SIG-M5 (cell line): Measurements from ENCODE around the gene FHL2.

ENCODE experiments used
- DNase-seq: peaks from one replicate; lab custom pipeline; 2025; lab: John Stamatoyannopoulos, UW

FHL2 gene

GRCh38 chr2:105397953-105398335, 907 bp downstream of the FHL2 start:
- no peak for DNase-seq

GRCh38 chr2:105397025-105397722, 1.7 kb downstream of the FHL2 start:
- DNase-seq: no peak

- no peak for DNase-seq
These were observed 2.4 kb downstream of the FHL2 start for GRCh38 chr2:105396254-105397024.

- no peak for DNase-seq
These were observed 3.2 kb downstream of the FHL2 start for GRCh38 chr2:105395691-105396090.

GRCh38 chr2:105394951-105395611, 3.8 kb downstream of the FHL2 start:
- DNase-seq: no peak

- DNase-seq: no peak
These were observed 5.3 kb downstream of the FHL2 start for GRCh38 chr2:105393373-105394055.

- no peak for DNase-seq
These were observed 6.8 kb downstream of the FHL2 start for GRCh38 chr2:105391763-105392662.

- no peak for DNase-seq
These were observed 7.7 kb downstream of the FHL2 start for GRCh38 chr2:105391058-105391627.

- DNase-seq: no peak
These were observed 8.4 kb downstream of the FHL2 start for GRCh38 chr2:105390454-105390853.

- no peak for DNase-seq
These were observed 9.9 kb downstream of the FHL2 start for GRCh38 chr2:105388971-105389381.

GRCh38 chr2:105387225-105387624, 11.6 kb downstream of the FHL2 start:
- no peak for DNase-seq

- DNase-seq: no peak
These were observed 12.9 kb downstream of the FHL2 start for GRCh38 chr2:105385731-105386540.

GRCh38 chr2:105384861-105385260, 14.0 kb downstream of the FHL2 start:
- no peak for DNase-seq

- DNase-seq: no peak
These were observed 14.6 kb downstream of the FHL2 start for GRCh38 chr2:105384216-105384615.

GRCh38 chr2:105383432-105384166, 15.3 kb downstream of the FHL2 start:
- DNase-seq: no peak

GRCh38 chr2:105382177-105382576, 16.7 kb downstream of the FHL2 start:
- DNase-seq: no peak

GRCh38 chr2:105381101-105381668, 17.7 kb downstream of the FHL2 start:
- no peak for DNase-seq

GRCh38 chr2:105380432-105381100, 18.3 kb downstream of the FHL2 start:
- no peak for DNase-seq
